GM19372 (cell line): ENCODE results near the gene ACTA2.
"Not testable (repeated sequence)": the region's sequence is repeated elsewhere in the genome, so short reads cannot be mapped to it uniquely, and the experiment has no call there.

Experiments used
- ATAC-seq: cut with Tn5 transposase; IDR thresholded peaks from one replicate; pipeline ENCODE4 v1.9.1; 2021; ENCODE audit warnings: mild to moderate bottlenecking, low read depth, moderate library complexity; ENCODE audit not compliant: unreplicated experiment

ACTA2 gene

DNA sequence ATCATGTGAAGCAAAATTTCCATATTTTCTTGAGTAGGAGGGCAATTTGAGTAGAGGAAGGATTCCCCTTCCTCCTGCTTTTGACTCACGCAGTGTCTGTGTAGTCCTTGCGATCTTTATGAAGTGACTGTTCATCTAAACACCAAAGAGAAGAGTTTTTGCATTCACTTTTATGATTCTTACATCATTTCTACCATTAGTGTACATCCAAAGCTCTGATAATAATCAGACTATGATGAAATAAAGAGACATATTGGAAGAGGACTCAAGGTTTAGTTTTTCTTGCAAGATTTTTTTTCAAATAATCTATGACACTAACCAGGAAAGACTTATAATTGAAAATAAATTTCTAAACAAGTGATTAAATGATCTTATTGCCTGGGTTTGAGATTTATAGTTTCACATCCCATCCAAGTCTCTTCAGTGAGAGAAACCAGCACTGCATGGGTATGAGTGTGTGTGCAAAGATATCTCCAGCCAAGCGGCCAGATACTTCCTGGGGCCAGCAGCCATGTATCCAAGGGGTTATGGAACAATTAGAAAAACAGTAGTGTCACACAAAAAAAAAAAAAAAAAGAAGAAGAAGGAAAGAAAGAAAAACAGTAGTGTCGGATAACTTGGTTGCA is 2.0 kb upstream of the ACTA2 start:
- ATAC-seq: no peak

DNA sequence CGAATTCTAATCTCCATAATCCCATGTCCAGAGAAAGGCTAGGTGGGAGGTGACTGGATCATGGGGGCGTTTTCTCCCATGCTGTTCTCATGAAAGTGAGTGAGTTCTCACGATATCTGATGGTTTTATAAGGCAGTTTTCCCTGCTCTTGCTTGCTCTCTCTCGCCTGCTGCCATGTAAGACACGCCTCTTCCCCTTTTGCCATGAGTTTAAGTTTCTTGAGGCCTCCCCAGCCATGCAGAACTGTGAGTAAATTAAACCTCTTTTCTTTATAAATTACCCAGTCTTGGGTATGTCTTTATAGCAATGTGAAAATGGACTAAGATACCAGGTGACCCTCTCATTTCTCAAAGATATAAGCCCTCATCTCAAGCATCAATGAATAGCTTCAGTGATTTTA is 1.1 kb upstream of the ACTA2 start:
- no peak for ATAC-seq

DNA sequence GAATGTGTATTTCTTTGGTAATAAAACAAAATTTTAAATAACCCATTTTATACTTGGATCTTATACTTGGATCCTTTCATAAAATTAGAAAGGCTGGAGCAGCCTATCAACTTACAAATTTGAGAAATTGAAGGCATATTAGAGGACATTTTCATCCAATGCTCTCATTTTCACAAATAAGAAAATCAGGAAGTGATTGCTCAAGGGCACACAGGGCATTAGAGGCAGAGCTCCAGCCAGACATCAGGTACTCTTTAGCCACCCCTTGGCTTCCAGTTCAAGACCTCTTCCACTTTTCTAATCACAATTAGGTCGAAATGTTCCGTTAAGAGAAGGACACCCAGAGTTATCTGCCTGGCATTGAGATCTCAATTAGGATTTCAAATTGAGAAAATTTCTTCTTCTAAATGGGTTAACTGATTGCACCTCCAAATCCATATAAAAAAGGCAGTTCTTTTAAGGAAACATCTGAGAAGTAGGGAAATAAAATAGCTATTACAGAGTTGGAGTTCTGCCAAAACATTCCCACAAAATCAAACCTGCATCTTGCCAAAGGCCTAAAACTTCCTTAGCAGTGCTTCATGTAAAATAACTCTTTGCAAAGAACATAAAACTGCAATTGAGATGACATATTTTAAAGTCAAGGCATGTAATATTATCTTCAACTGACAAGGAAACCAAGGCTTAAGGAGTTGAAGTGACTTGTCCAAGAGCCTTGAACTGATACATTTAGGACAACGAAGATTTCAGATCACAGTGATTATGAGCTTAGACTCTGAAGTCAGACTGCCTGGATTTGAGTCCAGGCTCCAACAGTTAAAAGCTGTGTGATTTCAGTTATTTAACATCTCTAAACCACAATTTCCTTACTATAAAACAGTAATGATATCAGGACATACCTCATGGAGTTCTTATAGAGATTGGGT is 2.4 kb downstream of the ACTA2 start:
- no peak for ATAC-seq

GRCh38 chr10:88949051-88949450 is 3.5 kb downstream of the ACTA2 start:
- no peak for ATAC-seq

- ATAC-seq: no peak
Observed at GRCh38 chr10:88946965-88947590, 5.5 kb downstream of the ACTA2 start.

DNA sequence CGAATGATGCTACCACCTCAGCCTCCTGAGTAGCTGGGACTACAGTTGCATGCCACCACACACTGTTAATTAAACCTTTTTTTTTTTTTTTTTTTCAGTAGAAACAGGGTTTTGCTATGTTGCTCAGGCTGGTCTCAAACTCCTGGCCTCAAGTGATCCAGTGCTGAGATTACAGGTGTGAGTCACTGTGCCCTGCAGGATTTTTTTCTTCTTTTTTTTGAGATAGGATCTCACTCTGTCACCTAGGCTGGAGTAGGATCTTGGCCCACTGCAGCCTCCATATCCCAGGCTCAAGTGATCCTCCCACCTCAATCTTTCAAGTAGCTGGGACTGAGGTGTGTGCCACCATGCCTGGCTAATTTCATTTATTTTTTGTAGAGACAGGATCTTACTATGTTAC is 6.4 kb downstream of the ACTA2 start:
- ATAC-seq: no peak

DNA sequence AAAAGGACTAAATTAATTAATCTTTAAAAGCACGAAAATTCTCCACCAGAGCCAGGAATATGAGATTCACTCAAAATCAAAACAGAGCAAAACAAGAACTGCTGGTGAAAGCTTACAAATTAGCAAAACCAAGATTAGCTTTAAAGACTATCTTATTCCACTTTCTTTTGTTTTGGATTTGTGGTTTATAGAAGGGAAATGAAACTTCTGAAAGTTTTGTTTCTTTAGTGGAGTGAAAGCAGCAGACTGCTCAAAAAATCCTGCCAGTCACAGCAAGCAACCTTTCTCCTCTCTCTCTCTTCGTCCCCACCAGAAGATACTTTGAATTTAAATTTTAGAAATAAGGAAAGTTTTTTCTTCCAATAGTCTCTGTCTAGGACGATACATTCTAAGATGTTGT is 7.8 kb downstream of the ACTA2 start:
- no peak for ATAC-seq

- no peak for ATAC-seq
Observed at GRCh38 chr10:88943778-88944177, 8.8 kb downstream of the ACTA2 start.

- no peak for ATAC-seq
Observed at GRCh38 chr10:88941026-88941425, 11.5 kb downstream of the ACTA2 start.

GRCh38 chr10:88938938-88939337 is 13.6 kb downstream of the ACTA2 start:
- ATAC-seq: no peak

DNA sequence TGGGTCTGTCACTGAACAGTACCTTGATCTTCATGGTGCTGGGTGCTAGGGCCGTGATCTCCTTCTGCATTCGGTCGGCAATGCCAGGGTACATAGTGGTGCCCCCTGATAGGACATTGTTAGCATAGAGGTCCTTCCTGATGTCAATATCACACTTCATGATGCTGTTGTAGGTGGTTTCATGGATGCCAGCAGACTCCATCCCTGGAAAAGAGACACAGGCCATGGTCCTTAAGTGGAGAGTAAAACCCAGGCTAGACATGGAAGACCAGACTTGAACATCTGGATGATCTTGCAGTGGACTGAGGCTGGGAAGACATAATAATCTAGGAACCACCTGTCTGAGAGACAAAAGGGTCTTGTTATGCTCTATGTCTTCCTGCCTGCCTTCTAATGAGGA is 14.5 kb downstream of the ACTA2 start:
- no peak for ATAC-seq

DNA sequence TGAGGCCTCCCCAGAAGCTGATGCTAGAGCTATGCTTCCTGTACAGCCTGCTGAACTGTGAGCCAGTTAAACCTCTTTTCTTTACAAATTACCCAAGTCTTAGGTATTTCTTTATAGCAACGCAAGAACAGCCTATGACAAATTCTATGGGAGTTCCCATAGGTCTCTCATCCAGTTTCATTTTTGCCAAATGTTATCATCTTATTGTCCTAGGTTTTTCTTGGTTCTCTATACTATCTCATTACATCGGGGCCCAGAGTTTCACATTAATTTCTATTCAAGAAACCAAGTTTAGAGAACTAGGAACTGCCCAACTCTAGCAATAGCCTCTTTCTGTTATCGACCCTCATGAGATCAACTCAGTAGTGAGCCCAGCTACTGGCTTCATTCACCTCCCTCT is 15.9 kb downstream of the ACTA2 start:
- ATAC-seq: no peak

- peak; percentile 53 for ATAC-seq
Observed at GRCh38 chr10:88934900-88935672, 17.5 kb downstream of the ACTA2 start.

GRCh38 chr10:88933564-88933963 is 19.0 kb downstream of the ACTA2 start:
- no peak for ATAC-seq

GRCh38 chr10:88932539-88933256 is 19.9 kb downstream of the ACTA2 start:
- no peak for ATAC-seq

- ATAC-seq: not testable (repeated sequence)
Observed at GRCh38 chr10:88932029-88932428, 20.5 kb downstream of the ACTA2 start.

DNA sequence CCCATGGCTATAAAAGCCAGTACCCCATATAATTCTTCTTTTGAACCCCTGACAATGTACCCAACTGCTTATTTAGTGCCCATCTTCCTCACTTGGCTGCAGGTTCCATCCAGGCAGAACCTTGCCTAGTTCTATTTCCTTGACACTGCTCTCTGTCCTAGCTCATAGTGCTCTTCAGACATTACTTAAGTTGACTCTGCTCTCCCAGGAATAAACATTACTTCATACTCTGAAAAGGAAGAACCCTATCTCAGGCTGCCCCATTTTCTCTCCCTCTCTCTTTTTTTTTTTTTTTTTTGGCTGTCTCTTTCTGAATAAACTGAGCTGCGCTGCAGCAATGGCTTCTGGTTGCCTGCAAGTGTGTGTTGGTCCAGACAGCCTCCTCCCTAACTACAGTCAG is 21.0 kb downstream of the ACTA2 start:
- ATAC-seq: no peak

- no peak for ATAC-seq
Observed at GRCh38 chr10:88928254-88928653, 24.3 kb downstream of the ACTA2 start.

- ATAC-seq: no peak
Observed at GRCh38 chr10:88927416-88927690, 25.2 kb downstream of the ACTA2 start.
